GM18519 (cell line): ENCODE results near the gene CLEC4M.
"Not testable (repeated sequence)": the region's sequence is repeated elsewhere in the genome, so short reads cannot be mapped to it uniquely, and the experiment has no call there.

ENCODE experiments used
- ATAC-seq: cut with Tn5 transposase; IDR thresholded peaks from one replicate; pipeline ENCODE4 v1.9.1; 2021; ENCODE audit warnings: mild to moderate bottlenecking, moderate library complexity; ENCODE audit not compliant: unreplicated experiment, low FRiP score

Gene CLEC4M

DNA sequence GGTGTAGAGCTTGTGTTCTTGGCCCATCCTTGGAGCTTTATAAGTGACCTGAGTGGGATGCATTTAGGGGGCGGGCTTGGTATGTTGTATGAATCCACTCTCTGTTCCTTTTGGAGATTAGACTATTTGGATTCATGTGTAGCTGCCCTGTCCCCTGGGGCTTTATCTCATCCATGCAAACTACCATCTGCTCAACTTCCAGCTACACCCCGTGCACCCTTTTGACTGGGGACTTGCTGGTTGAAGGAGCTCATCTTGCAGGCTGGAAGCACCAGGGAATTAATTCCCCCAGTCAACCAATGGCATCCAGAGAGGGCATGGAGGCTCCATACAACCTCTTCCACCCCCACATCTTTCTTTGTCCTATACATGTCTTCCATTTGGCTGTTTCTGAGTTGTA, 6.1 kb downstream of the CLEC4M start:
- no peak for ATAC-seq

DNA sequence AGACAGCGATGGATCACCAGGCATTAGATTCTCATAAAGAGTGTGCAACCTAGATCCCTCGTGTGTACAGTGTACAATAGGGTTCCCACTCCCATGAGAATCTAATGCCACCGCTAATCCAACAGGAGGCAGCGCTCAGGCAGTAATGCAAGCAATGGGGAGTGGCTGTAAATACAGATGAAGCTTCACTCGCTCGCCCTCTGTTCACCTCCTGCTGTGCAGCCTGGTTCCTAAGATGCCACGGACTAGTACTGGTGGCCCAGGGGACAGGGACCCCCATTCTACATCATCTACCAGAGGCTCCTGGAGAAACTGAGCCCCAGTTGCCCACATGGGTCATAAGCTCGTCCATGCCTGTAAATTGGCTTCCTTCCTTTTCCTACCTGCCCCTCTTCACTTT, 8.0 kb downstream of the CLEC4M start:
- ATAC-seq, result no peak

DNA sequence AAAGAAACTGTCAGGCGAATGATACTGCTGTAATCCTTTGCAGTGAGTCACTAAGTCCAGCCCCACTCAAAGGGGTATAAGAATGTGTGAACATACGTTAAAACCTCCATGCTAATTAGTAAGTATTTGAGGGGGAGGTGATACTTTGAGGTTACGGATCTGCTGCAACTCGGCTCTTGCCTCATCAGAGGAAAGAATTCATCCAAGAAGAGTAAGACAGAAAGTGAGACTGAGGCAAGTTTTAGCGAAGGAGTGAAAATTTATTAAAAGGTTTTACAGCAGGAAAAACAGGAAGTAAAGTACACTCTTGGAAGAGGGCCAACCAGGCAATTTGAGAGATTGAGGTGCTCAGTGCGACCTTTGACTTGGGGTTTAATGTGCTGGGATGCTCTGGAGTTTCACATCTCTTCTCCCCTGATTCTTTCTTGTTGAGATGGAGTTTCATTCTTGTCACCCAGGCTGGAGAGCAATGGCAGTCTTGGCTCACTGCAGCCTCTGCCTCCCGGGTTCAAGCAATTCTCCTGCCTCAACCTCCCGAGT, 9.8 kb downstream of the CLEC4M start:
- ATAC-seq, result no peak

DNA sequence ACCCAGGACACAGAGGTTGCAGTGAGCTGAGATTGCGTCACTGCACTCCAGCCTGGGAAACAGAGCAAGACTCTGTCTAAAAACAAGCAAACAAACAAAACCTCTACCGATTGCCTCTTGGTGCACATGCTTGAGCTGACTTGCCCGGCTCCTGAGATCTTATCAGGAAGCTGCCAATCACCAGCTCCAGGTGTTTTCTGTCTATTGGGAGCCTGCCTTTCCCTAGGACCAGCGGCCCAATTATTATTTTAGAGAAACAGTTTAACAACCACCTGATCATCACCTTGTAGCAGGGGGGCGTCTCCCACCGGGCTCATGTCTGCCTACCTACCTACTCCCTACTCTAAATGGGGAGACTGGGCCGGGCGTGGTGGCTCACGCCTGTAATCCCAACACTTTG, 10.8 kb downstream of the CLEC4M start:
- ATAC-seq, result no peak

DNA sequence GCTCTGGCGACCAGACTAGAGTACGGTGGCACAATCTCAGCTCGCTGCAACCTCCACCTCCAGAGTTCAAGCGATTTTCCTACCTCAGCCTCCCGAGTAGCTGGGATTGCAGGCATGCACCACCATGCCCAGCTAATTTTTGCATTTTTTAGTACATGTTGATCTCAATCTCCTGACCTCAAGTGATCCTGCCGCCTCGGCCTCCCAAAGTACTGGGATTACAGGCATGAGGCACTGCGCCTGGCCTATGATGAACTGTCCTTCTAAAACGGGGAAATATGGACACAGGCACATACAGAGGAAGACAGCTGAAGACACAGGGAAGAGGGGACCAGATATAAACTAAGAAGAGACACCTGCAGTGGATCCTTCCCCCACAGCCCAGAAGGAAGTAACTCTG, 12.7 kb downstream of the CLEC4M start:
- ATAC-seq, result no peak

DNA sequence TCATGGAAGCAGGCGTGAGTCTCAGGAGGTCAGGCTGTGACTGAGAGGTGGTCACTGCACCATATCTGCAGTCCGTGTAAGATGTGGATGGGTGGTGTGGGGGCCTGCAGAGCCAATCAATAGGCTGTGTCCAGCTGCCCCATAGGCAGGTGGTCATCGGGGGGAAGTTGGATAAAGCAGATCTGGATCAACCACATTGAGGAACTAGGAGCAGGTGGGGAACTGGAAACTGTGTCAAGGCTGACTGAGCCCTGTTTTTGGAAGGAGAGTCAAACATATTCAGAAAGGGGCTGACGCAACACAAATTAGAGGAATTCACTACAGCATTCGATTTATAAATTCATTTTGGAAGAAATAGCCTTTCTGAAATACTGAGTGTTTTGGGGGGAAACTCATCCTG, 15.0 kb downstream of the CLEC4M start:
- no peak for ATAC-seq

DNA sequence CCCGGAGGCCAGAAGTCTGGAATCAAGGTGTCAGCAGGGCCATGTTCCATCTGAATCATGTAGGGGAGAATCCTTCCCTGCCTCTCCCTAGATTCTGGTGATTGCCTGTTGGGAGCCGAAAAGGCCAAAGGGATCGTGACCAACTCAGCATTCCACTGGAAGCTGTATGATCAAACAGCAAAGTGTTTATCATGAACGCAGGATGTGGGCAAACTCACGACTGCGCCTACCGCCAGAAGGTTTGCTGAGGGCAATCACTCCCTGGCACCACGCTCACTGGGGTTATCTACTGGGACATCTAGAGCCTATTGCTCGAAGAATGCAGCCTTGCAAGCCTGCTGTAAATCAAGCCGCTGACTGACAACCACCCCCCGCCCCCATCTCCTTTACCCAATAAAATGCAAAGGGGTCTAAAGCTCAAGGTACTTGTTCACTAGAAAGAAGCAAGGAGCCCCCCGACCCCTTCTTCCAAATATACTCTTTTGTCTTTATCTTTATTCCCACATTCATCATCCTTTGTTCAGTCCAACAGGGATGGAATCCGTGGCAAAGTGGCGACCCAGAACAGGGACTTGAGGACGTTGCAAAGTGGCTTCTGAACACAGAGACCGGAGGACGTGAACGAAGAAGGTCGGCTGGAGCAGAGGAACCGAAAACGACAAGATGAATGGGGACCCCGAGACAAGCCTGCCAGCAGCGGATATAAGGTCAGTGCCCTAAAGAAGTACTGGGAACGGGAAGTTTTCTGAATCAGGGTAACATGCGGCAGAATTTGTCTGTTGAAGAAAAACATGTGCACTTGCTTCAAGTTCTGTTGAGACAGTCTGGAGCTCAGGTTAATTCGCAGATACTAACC, 16.8 kb downstream of the CLEC4M start:
- no peak for ATAC-seq

DNA sequence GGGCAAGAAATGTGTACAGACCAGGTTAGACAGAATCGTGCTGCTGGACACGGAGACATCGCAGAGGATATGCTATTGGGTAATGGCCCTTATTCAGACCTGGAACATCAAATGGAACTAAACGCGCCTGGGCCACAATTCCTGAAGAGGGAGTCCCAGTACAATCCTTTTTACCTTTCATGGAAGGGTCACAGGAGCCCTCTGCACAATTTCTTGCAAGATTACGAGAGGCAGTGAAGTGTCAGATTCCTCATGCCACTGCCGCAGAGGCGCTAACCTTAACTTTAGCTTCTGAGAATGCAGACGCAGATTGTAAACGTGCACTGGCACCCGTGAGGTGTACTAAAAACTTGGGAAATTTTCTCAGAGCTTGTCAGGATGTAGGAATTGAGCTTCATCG, 18.1 kb downstream of the CLEC4M start:
- no peak for ATAC-seq

DNA sequence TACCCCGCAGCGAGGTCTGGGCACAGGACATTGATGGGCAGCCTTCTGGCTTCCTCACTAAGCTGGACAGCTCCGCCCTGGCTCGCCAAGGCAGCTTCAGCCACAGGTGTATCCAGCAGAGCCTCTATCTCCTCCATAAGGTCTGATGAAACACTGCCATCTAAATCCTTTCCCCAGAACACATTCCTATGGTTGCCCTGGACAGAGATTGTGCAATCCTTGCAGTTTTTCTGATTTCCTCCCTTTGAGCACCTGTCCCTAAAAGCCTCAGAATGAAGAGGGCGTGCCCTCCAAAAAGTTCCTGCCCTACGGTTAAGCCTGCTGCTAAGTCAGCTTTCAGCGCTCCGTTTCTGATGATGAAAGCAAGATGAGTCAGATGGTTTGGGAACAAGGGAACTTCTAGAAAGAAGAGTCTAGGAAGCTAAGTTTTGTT, 21.0 kb downstream of the CLEC4M start:
- no peak for ATAC-seq

DNA sequence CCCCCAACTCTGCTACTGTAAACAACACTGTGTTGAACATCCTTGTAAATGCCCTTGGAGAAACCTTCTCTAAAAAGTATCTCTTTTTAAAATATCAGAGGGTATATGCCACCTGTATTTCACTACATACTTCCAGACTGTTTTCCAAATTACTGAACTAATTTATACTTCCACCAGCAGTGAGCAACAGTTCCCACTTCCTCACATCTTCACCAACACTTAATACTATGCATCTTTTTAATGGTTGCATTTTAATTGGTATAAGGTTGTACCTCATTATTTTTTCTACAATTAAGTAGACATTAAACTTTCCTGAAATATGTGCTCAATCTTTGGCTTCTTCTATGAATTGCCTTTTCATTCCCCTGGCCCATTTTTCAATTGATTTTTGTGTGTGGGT, 21.8 kb downstream of the CLEC4M start:
- no peak for ATAC-seq

DNA sequence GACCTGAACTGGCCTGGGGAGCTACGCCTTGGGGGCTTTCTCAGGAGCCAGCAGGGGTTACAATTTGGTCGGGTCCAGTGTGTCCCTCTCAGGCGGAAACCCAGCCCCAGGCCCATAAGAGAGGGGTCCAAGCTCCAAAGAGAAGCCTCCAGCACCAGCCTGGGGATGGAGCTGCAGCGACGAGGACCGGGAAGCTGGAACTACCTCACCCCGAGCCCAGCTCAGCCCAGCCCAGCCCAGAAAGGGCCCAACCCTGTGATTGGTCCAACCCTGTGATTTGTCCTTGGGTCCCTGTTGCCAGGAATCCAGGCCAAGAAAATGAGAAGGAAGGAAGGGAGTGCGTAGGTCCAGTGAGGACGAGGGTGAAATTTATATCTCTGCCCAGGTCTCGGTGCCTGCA, 24.1 kb downstream of the CLEC4M start:
- no peak for ATAC-seq

DNA sequence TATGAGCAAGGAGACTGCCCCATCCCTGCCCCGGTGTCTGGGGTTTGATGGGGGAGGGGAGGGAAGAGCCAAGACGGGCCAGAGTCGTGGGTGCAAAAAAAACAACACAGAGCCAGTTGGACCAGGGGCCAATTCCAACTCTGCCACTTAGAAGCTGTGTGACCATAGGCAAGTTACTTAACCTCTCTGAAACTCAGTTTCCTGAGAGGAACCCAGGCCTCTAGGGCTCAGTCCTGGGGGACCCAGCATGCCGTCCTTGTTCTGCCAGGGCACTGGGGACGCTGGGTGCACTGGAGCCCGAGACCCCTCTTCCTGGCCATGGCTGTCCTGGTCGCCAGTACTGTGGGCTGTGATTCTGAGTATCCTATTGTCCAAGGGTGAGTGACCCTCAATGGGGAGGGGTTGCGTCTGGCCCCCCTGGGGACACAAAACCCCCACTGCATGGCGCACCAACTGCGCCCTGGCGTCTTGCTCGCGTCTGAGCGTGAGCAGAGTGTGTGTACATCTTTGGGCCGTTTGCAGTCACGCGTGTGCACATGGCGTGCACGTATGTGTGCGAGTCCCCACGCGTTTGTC, 24.6 kb downstream of the CLEC4M start:
- no peak for ATAC-seq

DNA sequence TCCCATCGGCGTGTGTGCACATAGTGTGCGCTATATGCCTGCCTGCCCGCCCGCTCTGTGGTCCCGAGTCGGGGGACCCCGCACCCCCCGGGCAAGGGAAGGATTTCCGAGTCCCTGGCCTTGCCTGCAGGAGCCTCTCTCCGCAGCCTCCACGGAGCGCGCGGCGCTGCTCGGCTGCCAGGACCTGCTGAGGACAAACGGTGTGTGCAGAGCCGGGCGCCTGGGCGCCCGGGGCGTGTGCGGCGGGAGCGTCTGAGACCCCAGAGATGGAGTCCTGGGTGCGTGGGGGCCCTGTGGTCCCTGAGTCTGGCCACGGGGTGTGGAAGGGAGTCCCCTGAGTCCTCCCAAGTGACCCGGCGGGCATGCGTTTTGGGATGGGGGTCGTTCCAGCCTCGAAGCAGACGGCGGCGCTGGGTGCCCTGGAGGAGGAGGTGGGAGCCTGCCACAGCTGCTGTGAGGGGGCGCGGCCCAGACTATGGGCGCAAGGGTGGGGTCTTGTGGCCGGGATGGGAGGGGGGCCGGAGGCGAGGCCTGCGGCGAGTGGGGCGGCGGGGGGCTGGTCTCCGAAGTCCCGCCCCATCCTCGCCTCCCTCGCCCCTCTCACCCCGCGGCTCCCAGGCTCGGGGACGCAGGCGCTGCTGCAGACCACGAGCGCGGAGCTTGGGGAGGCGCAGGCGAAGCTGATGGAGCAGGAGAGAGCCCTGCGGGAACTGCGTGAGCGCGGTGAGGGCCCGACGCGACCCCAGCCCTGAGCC, 25.3 kb downstream of the CLEC4M start:
- ATAC-seq, result no peak

DNA sequence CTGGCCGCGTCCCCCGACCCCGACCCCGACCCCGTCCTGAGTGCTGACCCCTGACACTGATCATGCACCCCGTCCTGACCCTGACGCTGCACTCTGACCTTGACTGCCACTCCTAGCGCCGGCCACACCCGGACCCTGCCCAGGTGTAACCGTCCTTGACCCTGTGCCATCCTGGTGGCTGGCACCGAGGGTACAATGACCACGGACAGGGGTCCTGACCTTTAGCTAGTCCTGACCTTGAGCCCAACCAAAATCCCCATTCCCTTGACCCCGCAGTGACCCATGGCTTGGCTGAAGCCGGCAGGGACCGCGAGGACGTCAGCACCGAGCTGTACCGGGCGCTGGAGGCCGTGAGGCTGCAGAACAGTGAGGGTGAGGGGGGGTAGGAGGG, 25.9 kb downstream of the CLEC4M start:
- no peak for ATAC-seq

DNA sequence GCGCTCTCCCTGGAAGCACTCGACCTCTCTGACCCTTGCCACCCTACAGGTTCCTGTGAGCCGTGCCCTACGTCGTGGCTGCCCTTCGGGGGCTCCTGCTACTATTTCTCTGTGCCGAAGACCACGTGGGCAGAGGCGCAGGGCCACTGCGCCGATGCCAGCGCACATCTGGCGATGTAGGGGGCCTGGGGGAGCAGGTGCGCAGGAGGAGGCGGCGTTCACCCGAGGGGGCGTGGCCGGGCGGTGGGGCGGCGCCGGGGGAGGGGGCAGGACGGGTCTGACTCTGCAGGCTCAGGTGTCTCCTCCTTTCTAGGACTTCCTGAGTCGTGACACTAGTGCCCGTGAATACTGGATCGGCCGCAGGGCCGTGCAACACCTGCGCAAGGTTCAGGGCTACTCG, 26.4 kb downstream of the CLEC4M start:
- ATAC-seq, result no peak

DNA sequence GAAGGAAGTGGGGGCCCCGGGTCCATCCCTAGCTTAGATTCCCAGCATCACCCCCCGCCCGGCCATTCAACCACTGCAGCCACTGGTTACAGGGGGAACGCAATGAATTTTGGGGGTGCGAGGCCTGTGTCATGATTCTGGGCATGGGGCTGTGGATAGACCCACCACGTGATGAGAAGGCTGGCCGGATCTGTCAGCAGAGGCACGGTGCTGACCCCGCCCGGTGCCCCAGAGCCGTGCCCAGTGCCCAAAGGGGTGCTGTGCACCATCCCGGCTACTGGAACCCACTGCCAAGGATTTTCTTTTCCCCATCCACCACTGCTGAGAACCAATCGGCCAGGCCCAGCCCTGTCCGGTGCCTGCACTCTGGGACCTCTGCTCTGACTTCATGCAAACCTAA, 27.4 kb downstream of the CLEC4M start:
- ATAC-seq, result no peak

DNA sequence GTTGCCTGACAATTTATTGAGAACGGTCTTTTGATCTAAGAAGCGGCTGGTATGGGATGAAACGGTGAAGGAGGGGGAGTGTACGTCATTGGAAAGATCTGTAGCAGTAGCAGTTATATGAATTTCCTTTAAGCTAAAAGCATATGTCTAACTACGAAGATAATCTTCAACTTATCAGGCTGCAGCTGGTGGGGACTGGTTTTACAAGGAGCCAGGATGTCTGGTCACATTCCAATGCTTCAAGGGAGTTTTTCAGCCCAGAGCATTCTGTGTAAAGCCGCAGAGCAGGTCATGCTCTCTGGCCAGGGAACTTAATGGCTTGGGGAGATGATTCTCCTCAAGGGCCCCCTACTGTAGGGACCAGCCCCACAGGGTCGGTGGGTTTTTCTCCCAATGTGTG, 29.2 kb downstream of the CLEC4M start:
- no peak for ATAC-seq

DNA sequence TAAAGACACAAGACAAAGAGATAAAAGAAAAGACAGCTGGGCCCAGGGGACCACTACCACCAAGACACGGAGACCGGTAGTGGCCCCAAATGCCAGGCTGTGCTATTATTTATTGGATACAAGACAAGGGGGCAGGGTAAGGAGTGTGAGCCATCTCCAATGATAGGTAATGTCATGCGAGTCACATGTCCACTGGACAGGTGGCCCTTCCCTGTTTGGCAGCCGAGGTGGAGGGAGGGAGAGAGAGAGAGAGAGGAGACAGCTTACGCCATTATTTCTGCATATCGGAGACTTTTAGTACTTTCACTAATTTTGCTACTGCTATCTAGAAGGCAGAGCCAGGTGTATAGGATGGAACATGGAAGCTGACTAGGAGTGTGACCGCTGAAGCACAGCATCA, 29.7 kb downstream of the CLEC4M start:
- not testable (repeated sequence) for ATAC-seq

DNA sequence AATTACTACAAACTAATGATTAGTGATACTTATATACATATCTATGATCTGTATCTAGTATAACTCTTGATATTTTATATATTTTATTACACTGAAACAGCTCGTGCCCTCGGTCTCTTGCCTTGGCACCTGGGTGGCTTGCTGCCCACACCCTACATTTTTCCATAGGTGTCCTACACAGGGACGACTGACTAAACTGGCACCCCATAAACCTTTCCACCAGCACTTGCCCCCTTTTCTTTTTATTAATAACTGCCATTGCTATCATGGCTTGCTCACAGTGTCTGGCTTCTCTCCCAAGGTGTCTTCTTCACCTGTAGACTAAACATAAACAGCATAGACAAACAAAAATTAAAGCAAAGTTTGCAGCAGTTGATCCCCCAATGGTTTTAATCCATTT, 30.4 kb downstream of the CLEC4M start:
- no peak for ATAC-seq

DNA sequence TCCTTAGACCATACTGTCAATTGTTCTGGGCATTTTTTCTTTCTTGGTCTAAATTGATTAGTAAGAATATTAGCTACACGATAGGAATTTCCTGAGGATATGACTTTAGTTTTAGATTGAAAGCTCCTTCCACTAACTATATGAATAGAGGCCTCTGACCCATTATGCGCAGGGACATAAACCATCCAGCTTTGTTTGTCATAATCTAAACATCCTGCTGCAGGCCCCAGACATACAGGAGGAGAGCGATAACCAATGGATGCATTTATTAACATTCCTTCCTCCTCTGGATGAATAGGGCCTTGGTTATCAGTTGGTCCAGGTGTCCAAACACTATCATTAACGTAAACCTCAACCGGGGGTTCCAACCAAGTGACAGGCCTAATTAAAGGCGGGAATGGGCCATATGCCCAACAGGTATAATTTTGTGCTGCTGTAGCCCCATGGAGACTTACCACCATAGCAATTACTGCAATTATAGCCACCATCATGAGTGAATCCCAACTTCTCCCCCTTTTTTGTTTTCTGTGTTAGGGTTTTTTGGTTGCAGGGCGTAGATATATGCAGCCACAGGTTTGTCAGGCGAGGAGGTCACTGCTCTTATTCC, 32.6 kb downstream of the CLEC4M start:
- ATAC-seq, result no peak
